Activated B cell treated with CpG ODN at 0.5 μM for 24 hours (primary cell): Measurements from ENCODE around the gene TMEM117. TPM values are rescaled to one million over a fixed set of nuclear protein-coding genes. Genes with fewer than 3 reads are reported as not detected.

Experiments used
- ATAC-seq: fragments of 200-7000 bp; cut with Tn5 transposase; one replicate; pipeline ENCODE4 v1.10.0; 2021; ENCODE audit warnings: low read depth, mild to moderate bottlenecking, moderate library complexity
- CTCF ChIA-PET: fragments of 350-600 bp; sonication (Branson Sonifier 250); formaldehyde crosslinking; loops from one replicate; lab custom pipeline; 2021; ENCODE audit warnings: antibody characterized with exemption; lab: Charles Lee
- POLR2A ChIA-PET: fragments of 350-600 bp; sonication (Branson Sonifier 250); formaldehyde crosslinking; loops from one replicate; lab custom pipeline; 2021; ENCODE audit warnings: antibody characterized with exemption; lab: Charles Lee
- DNase-seq: peaks from one replicate; pipeline ENCODE4 v3.0.0; 2022
- H3K27ac Mint-ChIP-seq: one replicate; pipeline ENCODE4 v1.8.0; 2020; ENCODE audit warnings: mixed read lengths
- H3K27me3 Mint-ChIP-seq: one replicate; pipeline ENCODE4 v1.8.0; 2021; ENCODE audit warnings: mixed read lengths
- H3K36me3 Mint-ChIP-seq: one replicate; pipeline ENCODE4 v1.8.0; 2021; ENCODE audit warnings: low read depth, mixed read lengths
- H3K4me1 Mint-ChIP-seq: one replicate; pipeline ENCODE4 v1.8.0; 2021; ENCODE audit warnings: mixed read lengths
- H3K4me3 Mint-ChIP-seq: one replicate; pipeline ENCODE4 v1.8.0; 2020; ENCODE audit warnings: mild to moderate bottlenecking, mixed read lengths
- H3K9me3 Mint-ChIP-seq: one replicate; pipeline ENCODE4 v1.8.0; 2020; ENCODE audit warnings: mixed read lengths
- CTCF ChIP-seq: fragments of 200-600 bp; IDR thresholded peaks from one replicate; pipeline ENCODE4 v1.8.0; 2022; ENCODE audit warnings: antibody characterized with exemption, mild to moderate bottlenecking
- intact Hi-C: fragments of 100-400 bp; cut with micrococcal nuclease; formaldehyde crosslinking; loops from one replicate; pipeline ENCODE4 v1.15.1; 2024
- total RNA-seq: library from RNA; stranded (reverse); gene quantifications from 2 replicates; pipeline ENCODE4 v1.2.3, GENCODE V29; 2022

The TMEM117 gene
- total RNA-seq, 1 donor from 2014 or later: 4.8 TPM

GRCh38 chr12:44286336-44286735 lies 450.5 kb downstream of the TMEM117 start:
- Mint-ChIP-seq H3K4me3 (no peak overlapping the region), H3K27ac (no peak overlapping the region), H3K27me3 (no peaks in the 10 kb centered on the region), H3K9me3 (peaks cover 3% of the 10 kb centered on the region), H3K36me3 (no peaks in the 10 kb centered on the region), H3K4me1 (peaks cover 7% of the 10 kb centered on the region)
- POLR2A ChIA-PET: no interaction called here
- DNase-seq (no peak), ATAC-seq (no peak)
- CTCF ChIA-PET: no interaction called here
- intact Hi-C loops: no loop called here
- TF ChIP-seq CTCF: no peak

- no peak overlapping the region for H3K4me3 Mint-ChIP-seq
- H3K27ac Mint-ChIP-seq: no peak overlapping the region
- POLR2A ChIA-PET: no interaction called here
- peaks cover 3% of the 10 kb centered on the region for H3K9me3 Mint-ChIP-seq
- intact Hi-C loops: no loop called here
- TF ChIP-seq CTCF: no peak
- no peaks in the 10 kb centered on the region for H3K36me3 Mint-ChIP-seq
- no peaks in the 10 kb centered on the region for H3K27me3 Mint-ChIP-seq
- DNase-seq (no peak), ATAC-seq (no peak)
- H3K4me1 Mint-ChIP-seq: peaks cover 7% of the 10 kb centered on the region
- CTCF ChIA-PET: no interaction called here
These were observed 451.1 kb downstream of the TMEM117 start for GRCh38 chr12:44286821-44287505.

- no peak overlapping the region for H3K4me3 Mint-ChIP-seq
- ChIA-PET CTCF (no interaction called here), POLR2A (no interaction called here)
- no peak overlapping the region for H3K27ac Mint-ChIP-seq
- H3K4me1 Mint-ChIP-seq: peaks cover 7% of the 10 kb centered on the region
- H3K9me3 Mint-ChIP-seq: peaks cover 6% of the 10 kb centered on the region
- no peak for TF ChIP-seq CTCF
- H3K36me3 Mint-ChIP-seq: no peaks in the 10 kb centered on the region
- no peaks in the 10 kb centered on the region for H3K27me3 Mint-ChIP-seq
- intact Hi-C loops: no loop called here
- DNase-seq: no peak
- no peak for ATAC-seq
These were observed 451.7 kb downstream of the TMEM117 start for GRCh38 chr12:44287545-44287944.

GRCh38 chr12:44294649-44295048 lies 458.8 kb downstream of the TMEM117 start:
- Mint-ChIP-seq H3K27ac (peak overlapping the region; percentile 60), H3K4me1 (peaks cover 16% of the 10 kb centered on the region), H3K36me3 (peaks cover 2% of the 10 kb centered on the region), H3K4me3 (peak overlapping the region; percentile 55), H3K27me3 (no peaks in the 10 kb centered on the region), H3K9me3 (peaks cover 10% of the 10 kb centered on the region)
- POLR2A ChIA-PET: no interaction called here
- CTCF ChIA-PET: no interaction called here
- no peak for TF ChIP-seq CTCF
- DNase-seq (no peak), ATAC-seq (peak; percentile 31)
- intact Hi-C loops: no loop called here

- CTCF ChIA-PET: no interaction called here
- Mint-ChIP-seq H3K36me3 (peaks cover 2% of the 10 kb centered on the region), H3K27ac (no peak overlapping the region), H3K9me3 (peaks cover 7% of the 10 kb centered on the region), H3K4me1 (peaks cover 16% of the 10 kb centered on the region), H3K27me3 (no peaks in the 10 kb centered on the region), H3K4me3 (no peak overlapping the region)
- TF ChIP-seq CTCF: no peak
- POLR2A ChIA-PET: no interaction called here
- intact Hi-C loops: no loop called here
- DNase-seq: no peak
- no peak for ATAC-seq
These were observed 460.2 kb downstream of the TMEM117 start for GRCh38 chr12:44295958-44296623.
